Mesenchymal stem cell (in vitro differentiated cells and primary cell): ENCODE data around the gene MYO10.

ENCODE experiments used
- DNase-seq: peaks from one replicate; pipeline ENCODE4 v3.0.0-alpha.2; 2013
- H2AFZ ChIP-seq: one replicate; pipeline ENCODE4 v1.6.1; 2013; ENCODE audit warnings: low read depth, mild to moderate bottlenecking, control low read depth, inconsistent platforms, low read length, moderate library complexity
- H2AK5ac ChIP-seq: 2 replicates; pipeline ENCODE4 v1.6.1; 2013; ENCODE audit warnings: low read length, moderate library complexity, mild to moderate bottlenecking, inconsistent platforms; ENCODE audit not compliant: severe bottlenecking
- H2BK120ac ChIP-seq: one replicate; pipeline ENCODE4 v1.6.1; 2013; ENCODE audit warnings: low read depth, mild to moderate bottlenecking, inconsistent platforms, low read length, moderate library complexity
- H2BK12ac ChIP-seq, 2 experiments: one replicate each; pipeline ENCODE4 v1.6.1; 2013; ENCODE audit warnings: inconsistent platforms in 2 of 2, low read length in 2 of 2, mild to moderate bottlenecking in 2 of 2, moderate library complexity in 2 of 2, control low read depth in 1 of 2
- H2BK15ac ChIP-seq: one replicate; pipeline ENCODE4 v1.6.1; 2013; ENCODE audit warnings: mild to moderate bottlenecking, low read depth, inconsistent platforms; ENCODE audit not compliant: poor library complexity, severe bottlenecking
- H2BK5ac ChIP-seq: 2 replicates; pipeline ENCODE4 v1.6.1; 2013; ENCODE audit warnings: low read depth, mild to moderate bottlenecking, low read length, control low read depth, inconsistent platforms; ENCODE audit not compliant: poor library complexity, severe bottlenecking
- H3K14ac ChIP-seq, 2 experiments: one replicate each; pipeline ENCODE4 v1.6.1; 2013; ENCODE audit warnings: inconsistent platforms in 2 of 2, low read length in 2 of 2, control low read depth in 1 of 2, mild to moderate bottlenecking in 1 of 2, moderate library complexity in 1 of 2
- H3K18ac ChIP-seq, 2 experiments: one replicate each; pipeline ENCODE4 v1.6.1; 2013; ENCODE audit warnings: inconsistent platforms in 2 of 2, low read length in 2 of 2, control low read depth in 1 of 2, low read depth in 1 of 2, mild to moderate bottlenecking in 1 of 2
- H3K23ac ChIP-seq, 2 experiments: one replicate each; pipeline ENCODE4 v1.6.1; 2013; ENCODE audit warnings: inconsistent platforms in 2 of 2, low read length in 2 of 2, mild to moderate bottlenecking in 2 of 2, moderate library complexity in 2 of 2, control low read depth in 1 of 2
- H3K27ac ChIP-seq: 2 replicates; pipeline ENCODE4 v1.5.1; 2013; ENCODE audit warnings: mild to moderate bottlenecking, moderate library complexity, low read length, control low read depth, inconsistent platforms; ENCODE audit not compliant: poor library complexity, severe bottlenecking
- H3K27me3 ChIP-seq, 2 experiments: 2 replicates each; pipeline versions ENCODE4 v1.6.1 to v1.7.0; 2013; ENCODE audit warnings: low read length in 2 of 2, mild to moderate bottlenecking in 2 of 2, moderate library complexity in 2 of 2, control low read depth in 1 of 2, inconsistent platforms in 1 of 2; ENCODE audit not compliant: control insufficient read depth in 1 of 2, insufficient read depth in 1 of 2
- H3K36me3 ChIP-seq, 2 experiments: 2 replicates each; pipeline versions ENCODE4 v1.6.1 to v1.7.0; 2013; ENCODE audit warnings: low read length in 2 of 2, control low read depth in 1 of 2, inconsistent platforms in 1 of 2, low read depth in 1 of 2, mild to moderate bottlenecking in 1 of 2; ENCODE audit not compliant: insufficient read depth in 2 of 2, control insufficient read depth in 1 of 2
- H3K4ac ChIP-seq, 2 experiments: one replicate each; pipeline ENCODE4 v1.6.1; 2013; ENCODE audit warnings: inconsistent platforms in 2 of 2, low read length in 2 of 2, mild to moderate bottlenecking in 2 of 2, moderate library complexity in 2 of 2, control low read depth in 1 of 2, low read depth in 1 of 2
- H3K4me1 ChIP-seq: 2 replicates; pipeline ENCODE4 v1.6.1; 2013; ENCODE audit warnings: low read depth, low read length, control low read depth; ENCODE audit not compliant: control insufficient read depth, insufficient read depth
- H3K4me2 ChIP-seq: 2 replicates; pipeline ENCODE4 v1.6.1; 2013; ENCODE audit warnings: low read length, mild to moderate bottlenecking, inconsistent platforms; ENCODE audit not compliant: poor library complexity, severe bottlenecking
- H3K4me3 ChIP-seq, 2 experiments: 2 replicates each; pipeline versions ENCODE4 v1.5.1 to v1.7.0; 2013; ENCODE audit warnings: low read length in 2 of 2, mild to moderate bottlenecking in 2 of 2, control low read depth in 1 of 2, low read depth in 1 of 2; ENCODE audit not compliant: insufficient read depth in 1 of 2
- H3K79me1 ChIP-seq: replicated peaks from 2 replicates; pipeline ENCODE4 v1.6.1; 2013; ENCODE audit warnings: mild to moderate bottlenecking, control low read depth, low read length, inconsistent platforms; ENCODE audit not compliant: poor library complexity, severe bottlenecking
- H3K9ac ChIP-seq: 2 replicates; pipeline ENCODE4 v1.7.0; 2013; ENCODE audit warnings: mild to moderate bottlenecking, low read length, moderate library complexity
- H3K9me3 ChIP-seq: 2 replicates; pipeline ENCODE4 v1.7.0; 2013; ENCODE audit warnings: mild to moderate bottlenecking, low read length; ENCODE audit not compliant: control insufficient read depth
- H4K8ac ChIP-seq: one replicate; pipeline ENCODE4 v1.6.1; 2013; ENCODE audit warnings: inconsistent platforms, mild to moderate bottlenecking, low read length, moderate library complexity
- H4K91ac ChIP-seq: one replicate; pipeline ENCODE4 v1.6.1; 2013; ENCODE audit warnings: mild to moderate bottlenecking, low read length, inconsistent platforms
- WGBS: methylation state at CpG from one replicate; pipeline ENCODE4 v1.1.7; 2013; ENCODE audit warnings: mixed read lengths; 5-methylcytosine and 5-hydroxymethylcytosine counted together

The MYO10 gene

DNA sequence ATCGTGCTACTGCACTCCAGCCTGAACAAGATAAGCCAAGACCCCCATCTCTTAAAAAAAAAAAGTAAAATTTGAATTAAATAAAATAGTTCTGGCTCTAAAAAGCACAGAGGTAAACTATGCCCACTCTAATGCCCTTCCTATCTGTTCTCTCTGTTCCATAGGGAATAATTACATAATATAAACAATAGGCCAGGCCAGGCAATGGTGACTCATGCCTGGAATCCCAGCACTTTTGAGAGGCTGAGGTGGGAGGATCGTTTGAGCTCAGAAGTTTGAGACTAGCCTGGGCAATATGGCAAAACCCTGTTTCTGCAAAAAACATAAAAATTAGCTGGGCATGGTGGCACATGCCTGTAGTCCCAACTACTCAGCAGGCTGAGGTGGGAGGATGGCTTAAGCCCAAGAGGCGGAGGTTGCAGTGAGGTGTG is 47.4 kb downstream of the MYO10 start:
- 33% methylated on average over 2 of the region's 3 CpGs for WGBS
- no peak overlapping the region for H3K27ac ChIP-seq

GRCh38 chr5:16886793-16887345 is 49.2 kb downstream of the MYO10 start:
- Histone ChIP-seq H3K79me1 (peaks cover 15% of the 10 kb centered on the region), H2AK5ac (no peak overlapping the region), H2BK15ac (no peak overlapping the region), H3K27me3 (no peaks in the 10 kb centered on the region), H3K4me1 (peaks cover 15% of the 10 kb centered on the region), H2AFZ (no peak overlapping the region), H4K8ac (no peak overlapping the region), H3K4ac (no peak overlapping the region), H3K18ac (peak overlapping the region in 1 of 2 experiments; percentile 14), H3K27ac (no peak overlapping the region), H3K36me3 (no peaks in the 10 kb centered on the region), H3K9ac (no peak overlapping the region), H3K9me3 (no peaks in the 10 kb centered on the region), H3K4me2 (no peak overlapping the region), H3K14ac (no peak overlapping the region), H4K91ac (no peak overlapping the region), H2BK120ac (no peak overlapping the region), H2BK5ac (no peak overlapping the region), H3K4me3 (no peak overlapping the region), H3K23ac (no peak overlapping the region), H2BK12ac (peak overlapping the region in 1 of 2 experiments; percentile 42)
- WGBS: 89% methylated on average over 5 of the region's 8 CpGs
- no peak for DNase-seq

More for the DNA sequence above, 47.4 kb downstream of the MYO10 start:
- H3K4me2 ChIP-seq: no peak overlapping the region
- no peaks in the 10 kb centered on the region for H3K9me3 ChIP-seq
- no peak overlapping the region for H2BK120ac ChIP-seq
- H2BK15ac ChIP-seq: no peak overlapping the region
- no peak overlapping the region for H3K4ac ChIP-seq
- no peak overlapping the region for H3K4me3 ChIP-seq
- no peak overlapping the region for H3K9ac ChIP-seq
- H3K23ac ChIP-seq: no peak overlapping the region
- no peak overlapping the region for H4K91ac ChIP-seq
- H2BK12ac ChIP-seq: no peak overlapping the region
- no peak overlapping the region for H2BK5ac ChIP-seq
- peaks cover 15% of the 10 kb centered on the region for H3K4me1 ChIP-seq
- peak overlapping the region in 1 of 2 experiments; percentile 43 for H3K18ac ChIP-seq
- no peaks in the 10 kb centered on the region for H3K36me3 ChIP-seq
- H2AK5ac ChIP-seq: no peak overlapping the region
- H3K27me3 ChIP-seq: no peaks in the 10 kb centered on the region
- H3K14ac ChIP-seq: no peak overlapping the region
- H4K8ac ChIP-seq: no peak overlapping the region
- DNase-seq: peak; percentile 81
- H3K79me1 ChIP-seq: peaks cover 13% of the 10 kb centered on the region
- H2AFZ ChIP-seq: no peak overlapping the region

GRCh38 chr5:16886366-16886736 is 49.7 kb downstream of the MYO10 start:
- Histone ChIP-seq H3K36me3 (no peaks in the 10 kb centered on the region), H2BK15ac (no peak overlapping the region), H2BK5ac (no peak overlapping the region), H3K4me2 (no peak overlapping the region), H3K4me3 (no peak overlapping the region), H2BK120ac (no peak overlapping the region), H2BK12ac (no peak overlapping the region), H4K8ac (no peak overlapping the region), H3K4ac (no peak overlapping the region), H3K9ac (no peak overlapping the region), H3K27me3 (no peaks in the 10 kb centered on the region), H4K91ac (no peak overlapping the region), H3K23ac (no peak overlapping the region), H3K27ac (no peak overlapping the region), H3K79me1 (peaks cover 17% of the 10 kb centered on the region), H3K14ac (no peak overlapping the region), H3K18ac (peak overlapping the region in 1 of 2 experiments; percentile 14), H3K4me1 (peaks cover 15% of the 10 kb centered on the region), H3K9me3 (no peaks in the 10 kb centered on the region), H2AFZ (no peak overlapping the region), H2AK5ac (no peak overlapping the region)
- DNase-seq: peak; percentile 89
- 81% methylated on average over 7 of the region's 7 CpGs for WGBS

GRCh38 chr5:16885635-16886365 is 50.3 kb downstream of the MYO10 start:
- no peak overlapping the region for H2BK15ac ChIP-seq
- peak overlapping the region in 1 of 2 experiments; percentile 44 for H3K18ac ChIP-seq

More at GRCh38 chr5:16885635-16886365, 50.3 kb downstream of the MYO10 start:
- H2AK5ac ChIP-seq: peak overlapping the region; percentile 87
- H3K9ac ChIP-seq: no peak overlapping the region
- peak overlapping the region; percentile 11 to 63 for H2BK12ac ChIP-seq
- H3K4me2 ChIP-seq: no peak overlapping the region
- peak overlapping the region in 1 of 2 experiments; percentile 15 for H3K4ac ChIP-seq
- no peak overlapping the region for H3K23ac ChIP-seq
- no peak for DNase-seq
- no peak overlapping the region for H3K14ac ChIP-seq
- no peak overlapping the region for H4K91ac ChIP-seq
- H3K27ac ChIP-seq: no peak overlapping the region
- H3K4me3 ChIP-seq: no peak overlapping the region
- peak overlapping the region; percentile 49 for H4K8ac ChIP-seq
- H3K79me1 ChIP-seq: peaks cover 17% of the 10 kb centered on the region
- H2BK5ac ChIP-seq: no peak overlapping the region
- WGBS: 89% methylated on average over 13 of the region's 13 CpGs
- no peaks in the 10 kb centered on the region for H3K27me3 ChIP-seq
- H3K36me3 ChIP-seq: no peaks in the 10 kb centered on the region
- no peak overlapping the region for H2AFZ ChIP-seq
- H3K4me1 ChIP-seq: peaks cover 12% of the 10 kb centered on the region
- no peak overlapping the region for H2BK120ac ChIP-seq
- no peaks in the 10 kb centered on the region for H3K9me3 ChIP-seq
